A204.1 (cell line): ENCODE results near the gene SYNC.
"Not testable (repeated sequence)": the region's sequence is repeated elsewhere in the genome, so short reads cannot be mapped to it uniquely, and the experiment has no call there.

Experiments used
- FAIRE-seq: peaks from 2 replicates; lab custom pipeline; 2012; peaks lifted over from hg19 to GRCh38; lab: Jason Lieb, UNC

The SYNC gene

GRCh38 chr1:32724678-32725614, 22.4 kb upstream of the SYNC start:
- no peak for FAIRE-seq

- FAIRE-seq: no peak
These were observed 17.2 kb upstream of the SYNC start for GRCh38 chr1:32719681-32720275.

GRCh38 chr1:32718527-32718926, 16.0 kb upstream of the SYNC start:
- no peak for FAIRE-seq

- no peak for FAIRE-seq
These were observed 15.5 kb upstream of the SYNC start for GRCh38 chr1:32718036-32718435.

- no peak for FAIRE-seq
These were observed 14.9 kb upstream of the SYNC start for GRCh38 chr1:32717503-32717902.

GRCh38 chr1:32716312-32717148, 14.0 kb upstream of the SYNC start:
- no peak for FAIRE-seq

GRCh38 chr1:32715901-32716311, 13.3 kb upstream of the SYNC start:
- FAIRE-seq: no peak

- no peak for FAIRE-seq
These were observed 11.7 kb upstream of the SYNC start for GRCh38 chr1:32714277-32714676.

GRCh38 chr1:32713081-32713480, 10.5 kb upstream of the SYNC start:
- FAIRE-seq: no peak

- not testable (repeated sequence) for FAIRE-seq
These were observed 8.7 kb upstream of the SYNC start for GRCh38 chr1:32711221-32711620.

GRCh38 chr1:32709476-32709875, 6.9 kb upstream of the SYNC start:
- FAIRE-seq: no peak

GRCh38 chr1:32709075-32709474, 6.5 kb upstream of the SYNC start:
- FAIRE-seq: no peak

- no peak for FAIRE-seq
These were observed 3.9 kb upstream of the SYNC start for GRCh38 chr1:32706491-32706890.

GRCh38 chr1:32705516-32705915, 2.9 kb upstream of the SYNC start:
- FAIRE-seq: no peak

- no peak for FAIRE-seq
These were observed 1.1 kb upstream of the SYNC start for GRCh38 chr1:32703479-32704291.

- no peak for FAIRE-seq
These were observed 495 bp downstream of the SYNC start for GRCh38 chr1:32701951-32702598.

GRCh38 chr1:32701421-32701911, 1.1 kb downstream of the SYNC start:
- no peak for FAIRE-seq

GRCh38 chr1:32696996-32697395, 5.6 kb downstream of the SYNC start:
- not testable (repeated sequence) for FAIRE-seq

- no peak for FAIRE-seq
These were observed 6.5 kb downstream of the SYNC start for GRCh38 chr1:32696041-32696440.

- no peak for FAIRE-seq
These were observed 7.3 kb downstream of the SYNC start for GRCh38 chr1:32695098-32695904.
